ENCODE measurements around the gene FAM162A. TPM values are rescaled to one million over a fixed set of nuclear protein-coding genes. Genes with fewer than 3 reads are reported as not detected.

The FAM162A gene
- total and polyA plus RNA-seq, 9 of the 15 experiments (the other 6 are each of a cell fraction or from before 2014, with no cell fraction given), result 37.5 to 211 (median 101) TPM

DNA sequence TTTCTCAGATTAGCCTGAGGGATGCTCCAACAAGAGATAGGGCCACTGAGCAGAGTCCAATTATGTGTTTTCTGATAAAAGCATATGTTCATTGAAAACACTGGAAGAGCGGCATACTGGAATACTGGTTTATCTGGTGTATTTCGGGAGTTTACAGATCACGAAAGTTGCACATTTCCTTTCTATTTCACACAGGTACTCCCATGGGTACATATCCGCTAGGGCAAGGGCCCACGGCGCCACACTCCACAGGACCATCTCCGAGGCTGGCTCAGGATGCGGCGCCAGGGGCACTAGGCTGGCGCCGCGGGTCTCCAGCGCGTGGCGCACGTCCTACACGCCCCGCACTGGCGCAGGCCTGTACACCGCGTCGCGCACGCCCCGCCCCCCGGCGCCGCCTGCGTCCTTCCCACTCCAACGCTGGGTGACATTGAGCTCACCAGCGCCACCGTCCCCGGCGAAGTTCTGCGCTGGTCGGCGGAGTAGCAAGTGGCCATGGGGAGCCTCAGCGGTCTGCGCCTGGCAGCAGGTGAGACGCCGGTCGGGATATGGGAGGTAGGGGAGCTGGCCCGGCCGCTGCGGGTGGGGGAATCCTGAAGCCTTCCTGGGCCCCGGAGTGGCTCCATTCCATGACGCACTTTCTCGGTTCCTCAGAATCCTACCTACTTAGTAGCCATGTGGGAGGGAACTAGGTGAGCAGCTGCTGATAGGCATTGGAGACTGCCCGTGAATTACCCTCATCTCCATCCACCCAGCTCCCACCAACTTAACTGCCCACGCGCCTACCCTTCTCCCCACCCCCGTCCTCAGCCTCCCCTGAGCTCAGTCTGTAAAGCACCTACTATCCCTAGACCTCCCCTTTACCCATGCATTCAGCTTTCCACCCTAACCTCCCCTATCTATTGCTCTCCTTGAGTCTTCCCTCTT, at the start of gene FAM162A (continued):
- TF ChIP-seq, protein P1, sequence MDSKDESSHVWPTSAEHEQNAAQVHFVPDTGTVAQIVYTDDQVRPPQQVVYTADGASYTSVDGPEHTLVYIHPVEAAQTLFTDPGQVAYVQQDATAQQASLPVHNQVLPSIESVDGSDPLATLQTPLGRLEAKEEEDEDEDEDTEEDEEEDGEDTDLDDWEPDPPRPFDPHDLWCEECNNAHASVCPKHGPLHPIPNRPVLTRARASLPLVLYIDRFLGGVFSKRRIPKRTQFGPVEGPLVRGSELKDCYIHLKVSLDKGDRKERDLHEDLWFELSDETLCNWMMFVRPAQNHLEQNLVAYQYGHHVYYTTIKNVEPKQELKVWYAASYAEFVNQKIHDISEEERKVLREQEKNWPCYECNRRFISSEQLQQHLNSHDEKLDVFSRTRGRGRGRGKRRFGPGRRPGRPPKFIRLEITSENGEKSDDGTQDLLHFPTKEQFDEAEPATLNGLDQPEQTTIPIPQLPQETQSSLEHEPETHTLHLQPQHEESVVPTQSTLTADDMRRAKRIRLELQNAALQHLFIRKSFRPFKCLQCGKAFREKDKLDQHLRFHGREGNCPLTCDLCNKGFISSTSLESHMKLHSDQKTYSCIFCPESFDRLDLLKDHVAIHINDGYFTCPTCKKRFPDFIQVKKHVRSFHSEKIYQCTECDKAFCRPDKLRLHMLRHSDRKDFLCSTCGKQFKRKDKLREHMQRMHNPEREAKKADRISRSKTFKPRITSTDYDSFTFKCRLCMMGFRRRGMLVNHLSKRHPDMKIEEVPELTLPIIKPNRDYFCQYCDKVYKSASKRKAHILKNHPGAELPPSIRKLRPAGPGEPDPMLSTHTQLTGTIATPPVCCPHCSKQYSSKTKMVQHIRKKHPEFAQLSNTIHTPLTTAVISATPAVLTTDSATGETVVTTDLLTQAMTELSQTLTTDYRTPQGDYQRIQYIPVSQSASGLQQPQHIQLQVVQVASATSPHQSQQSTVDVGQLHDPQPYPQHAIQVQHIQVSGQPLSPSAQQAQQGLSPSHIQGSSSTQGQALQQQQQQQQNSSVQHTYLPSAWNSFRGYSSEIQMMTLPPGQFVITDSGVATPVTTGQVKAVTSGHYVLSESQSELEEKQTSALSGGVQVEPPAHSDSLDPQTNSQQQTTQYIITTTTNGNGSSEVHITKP (IDR thresholded peaks at IDR 0.05; ENCODE audit: partially characterized antibody), result peak; percentile 77
- TF ChIP-seq SP1 (CRISPR knock-in tag; IDR thresholded peaks at IDR 0.05), result peak; percentile 81
- peak; percentile 81 for TF ChIP-seq ZFX (CRISPR knock-in tag; IDR thresholded peaks at IDR 0.05)
- TF ChIP-seq YY1 (IDR thresholded peaks at IDR 0.05; ENCODE audit: borderline replicate concordance in 1 of 3, control insufficient read depth in 1 of 3, extremely low read depth in 1 of 3, insufficient read depth in 3 of 3, insufficient read length in 1 of 3, insufficient replicate concordance in 2 of 3, low read depth in 1 of 3, low read length in 2 of 3), result peak in 2 of 3 experiments; percentile 73 to 78
- no peak for TF ChIP-seq EWSR1 (IDR thresholded peaks at IDR 0.05; ENCODE audit: borderline replicate concordance, low read depth, partially characterized antibody)
- peak; percentile 76 for TF ChIP-seq POLR2A (conservative IDR thresholded peaks at IDR 0.05)
- peak; percentile 95 for TF ChIP-seq ESRRA (IDR thresholded peaks at IDR 0.05; ENCODE audit: borderline replicate concordance, low read depth)
- TF ChIP-seq POLR2AphosphoS5 (IDR thresholded peaks at IDR 0.05; ENCODE audit: control insufficient read depth, insufficient read depth, low read depth, low read length), result peak; percentile 51; the same call in 1 of the 2 replicates
- TF ChIP-seq NCOA6 (IDR thresholded peaks at IDR 0.05), result peak; percentile 44; the same call in 1 of the 2 replicates
- no peak for TF ChIP-seq ZNF436 (CRISPR knock-in tag; IDR thresholded peaks at IDR 0.05)
- no peak for TF ChIP-seq MEF2A (IDR thresholded peaks at IDR 0.05; ENCODE audit: control insufficient read depth, low read depth, low read length)
- TF ChIP-seq ATF1 (CRISPR knock-in tag; IDR thresholded peaks at IDR 0.05), result peak; percentile 55
- TF ChIP-seq ATF1 (tag; IDR thresholded peaks at IDR 0.05), result peak; percentile 84
- TF ChIP-seq RCOR1 (IDR thresholded peaks at IDR 0.05; ENCODE audit: borderline replicate concordance in 1 of 2, low read depth in 2 of 2, low read length in 2 of 2), result no peak

All from K562 (cell line).